Mesothelial cell of epicardium (in vitro differentiated cells): Measurements from ENCODE around the gene ABCC8. TPM values are rescaled to one million over a fixed set of nuclear protein-coding genes. Genes with fewer than 3 reads are reported as not detected.

Source experiments
- DNase-seq, 2 experiments: peaks; one replicate each; pipeline ENCODE4 v3.0.0; 2021; ENCODE audit warnings: low spot score in 2 of 2; ENCODE audit not compliant: unreplicated experiment in 2 of 2
- H3K27ac Mint-ChIP-seq: 2 replicates; pipeline ENCODE4 v1.8.0; 2021; ENCODE audit warnings: mixed read lengths
- H3K27me3 Mint-ChIP-seq: 2 replicates; pipeline ENCODE4 v1.8.0; 2021; ENCODE audit warnings: low read depth, mixed read lengths
- H3K36me3 Mint-ChIP-seq: 2 replicates; pipeline ENCODE4 v1.8.0; 2021; ENCODE audit warnings: mixed read lengths
- H3K4me1 Mint-ChIP-seq: 2 replicates; pipeline ENCODE4 v1.8.0; 2021; ENCODE audit warnings: mixed read lengths
- H3K4me3 Mint-ChIP-seq: 2 replicates; pipeline ENCODE4 v1.8.0; 2021; ENCODE audit warnings: mild to moderate bottlenecking, moderate library complexity, mixed read lengths
- H3K9me3 Mint-ChIP-seq: 2 replicates; pipeline ENCODE4 v1.8.0; 2021; ENCODE audit warnings: mixed read lengths
- total RNA-seq: library from RNA; stranded (reverse); gene quantifications from 3 replicates; pipeline ENCODE4 v1.2.1, GENCODE V29; 2021
- TF ChIP-seq, protein P1 (sequence below): fragments of 200-600 bp; sonication (generic); IDR thresholded peaks from one replicate; pipeline ENCODE4 v1.5.0; 2021; ENCODE audit warnings: antibody characterized with exemption; ENCODE audit not compliant: unreplicated experiment

ABCC8 gene
- total RNA-seq, 1 donor from 2014 or later, result not detected

DNA sequence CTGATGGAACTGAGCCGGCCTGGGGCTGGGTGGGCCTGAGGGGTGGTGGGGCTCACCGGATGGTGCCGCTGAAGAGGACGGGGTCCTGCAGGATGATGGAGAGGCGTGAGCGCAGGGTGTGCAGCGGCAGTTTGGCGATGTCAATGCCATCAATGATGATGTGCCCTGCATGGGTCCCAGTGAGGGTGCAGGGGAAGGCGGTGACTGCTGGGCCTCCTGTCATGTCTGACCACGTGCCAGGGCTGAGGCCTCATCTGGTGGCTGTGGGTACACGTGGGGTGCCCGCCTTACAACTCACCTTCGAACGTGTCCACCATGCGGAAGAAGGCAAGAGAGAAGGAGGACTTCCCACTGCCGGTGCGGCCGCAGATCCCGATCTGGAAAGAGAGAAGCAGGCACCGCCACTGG is 81.1 kb downstream of the ABCC8 start:
- no peak for DNase-seq
- H3K4me1 Mint-ChIP-seq, result no peaks in the 10 kb centered on the region
- peaks cover 3% of the 10 kb centered on the region for H3K9me3 Mint-ChIP-seq
- TF ChIP-seq, protein P1, sequence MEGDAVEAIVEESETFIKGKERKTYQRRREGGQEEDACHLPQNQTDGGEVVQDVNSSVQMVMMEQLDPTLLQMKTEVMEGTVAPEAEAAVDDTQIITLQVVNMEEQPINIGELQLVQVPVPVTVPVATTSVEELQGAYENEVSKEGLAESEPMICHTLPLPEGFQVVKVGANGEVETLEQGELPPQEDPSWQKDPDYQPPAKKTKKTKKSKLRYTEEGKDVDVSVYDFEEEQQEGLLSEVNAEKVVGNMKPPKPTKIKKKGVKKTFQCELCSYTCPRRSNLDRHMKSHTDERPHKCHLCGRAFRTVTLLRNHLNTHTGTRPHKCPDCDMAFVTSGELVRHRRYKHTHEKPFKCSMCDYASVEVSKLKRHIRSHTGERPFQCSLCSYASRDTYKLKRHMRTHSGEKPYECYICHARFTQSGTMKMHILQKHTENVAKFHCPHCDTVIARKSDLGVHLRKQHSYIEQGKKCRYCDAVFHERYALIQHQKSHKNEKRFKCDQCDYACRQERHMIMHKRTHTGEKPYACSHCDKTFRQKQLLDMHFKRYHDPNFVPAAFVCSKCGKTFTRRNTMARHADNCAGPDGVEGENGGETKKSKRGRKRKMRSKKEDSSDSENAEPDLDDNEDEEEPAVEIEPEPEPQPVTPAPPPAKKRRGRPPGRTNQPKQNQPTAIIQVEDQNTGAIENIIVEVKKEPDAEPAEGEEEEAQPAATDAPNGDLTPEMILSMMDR, result no peak
- no peaks in the 10 kb centered on the region for H3K36me3 Mint-ChIP-seq
- H3K27me3 Mint-ChIP-seq, result peaks cover 35% of the 10 kb centered on the region
- H3K27ac Mint-ChIP-seq, result no peak overlapping the region
- no peak overlapping the region for H3K4me3 Mint-ChIP-seq

DNA sequence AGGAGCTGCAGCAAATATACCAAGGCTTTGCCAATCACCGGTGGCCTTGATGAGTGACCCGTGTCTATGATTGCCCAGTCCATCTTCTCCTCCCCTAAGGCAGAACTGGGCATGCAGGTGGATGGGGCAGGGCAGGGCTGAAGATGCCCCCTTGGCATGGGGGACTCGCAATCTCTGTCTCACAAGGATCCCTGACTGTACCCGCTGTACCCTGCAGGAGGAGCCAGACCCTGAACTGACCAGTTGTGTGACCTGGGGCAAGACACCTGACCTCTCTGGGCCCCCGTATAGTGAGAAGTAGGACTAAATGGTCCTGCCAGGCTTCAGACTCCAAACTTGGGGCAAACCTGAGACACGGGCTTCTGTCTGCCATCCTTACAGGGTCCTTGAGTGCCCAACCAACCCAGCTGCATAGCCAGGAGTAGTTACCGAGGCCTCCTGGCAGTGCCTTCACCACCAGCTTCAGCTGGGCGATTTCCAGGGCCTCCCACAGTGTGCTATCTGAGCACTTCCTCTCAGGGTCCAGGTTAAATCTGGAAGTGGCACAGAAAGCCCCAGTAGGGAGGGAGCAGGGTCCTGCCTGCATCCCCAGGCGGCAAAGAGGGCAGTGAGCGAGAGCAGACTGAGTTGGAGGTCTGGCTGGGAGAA is 81.8 kb downstream of the ABCC8 start:
- peaks cover 39% of the 10 kb centered on the region for H3K27me3 Mint-ChIP-seq
- TF ChIP-seq, protein P1, result no peak

DNA sequence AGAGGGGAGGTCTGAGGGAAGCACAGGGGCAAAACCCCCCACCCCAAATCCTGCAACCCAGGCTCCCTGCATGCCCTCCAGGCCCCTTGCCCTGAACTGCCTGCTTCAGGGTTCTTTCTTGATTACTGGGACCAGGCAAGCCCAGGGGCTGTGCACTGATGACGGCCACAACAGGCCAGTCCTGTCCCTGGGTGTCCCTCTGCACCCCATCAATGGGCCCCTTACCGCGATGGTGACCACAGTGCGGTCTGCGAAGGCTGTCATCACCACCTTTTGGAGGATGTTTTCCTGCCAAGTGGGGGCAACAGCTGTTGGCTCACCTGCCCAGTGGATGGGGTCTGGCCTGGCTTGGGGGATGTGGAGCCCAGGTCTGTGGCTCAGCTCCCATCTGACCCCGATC is 83.2 kb downstream of the ABCC8 start:
- Mint-ChIP-seq H3K27me3 (peaks cover 39% of the 10 kb centered on the region), H3K27ac (no peak overlapping the region), H3K4me3 (no peak overlapping the region), H3K9me3 (no peaks in the 10 kb centered on the region), H3K4me1 (no peaks in the 10 kb centered on the region), H3K36me3 (no peaks in the 10 kb centered on the region)
- TF ChIP-seq, protein P1, result no peak
- DNase-seq, result no peak

More for the DNA sequence above, 81.8 kb downstream of the ABCC8 start:
- Mint-ChIP-seq H3K4me1 (no peaks in the 10 kb centered on the region), H3K27ac (no peak overlapping the region), H3K36me3 (no peaks in the 10 kb centered on the region), H3K4me3 (no peak overlapping the region), H3K9me3 (peaks cover 3% of the 10 kb centered on the region)
- DNase-seq, result no peak

- no peak overlapping the region for H3K27ac Mint-ChIP-seq
- no peak overlapping the region for H3K4me3 Mint-ChIP-seq
- no peaks in the 10 kb centered on the region for H3K9me3 Mint-ChIP-seq
- H3K4me1 Mint-ChIP-seq, result no peaks in the 10 kb centered on the region
- no peaks in the 10 kb centered on the region for H3K36me3 Mint-ChIP-seq
- TF ChIP-seq, protein P1, result no peak
- DNase-seq, result no peak
- peaks cover 37% of the 10 kb centered on the region for H3K27me3 Mint-ChIP-seq
These were observed 83.8 kb downstream of the ABCC8 start for GRCh38 chr11:17392872-17393271.

DNA sequence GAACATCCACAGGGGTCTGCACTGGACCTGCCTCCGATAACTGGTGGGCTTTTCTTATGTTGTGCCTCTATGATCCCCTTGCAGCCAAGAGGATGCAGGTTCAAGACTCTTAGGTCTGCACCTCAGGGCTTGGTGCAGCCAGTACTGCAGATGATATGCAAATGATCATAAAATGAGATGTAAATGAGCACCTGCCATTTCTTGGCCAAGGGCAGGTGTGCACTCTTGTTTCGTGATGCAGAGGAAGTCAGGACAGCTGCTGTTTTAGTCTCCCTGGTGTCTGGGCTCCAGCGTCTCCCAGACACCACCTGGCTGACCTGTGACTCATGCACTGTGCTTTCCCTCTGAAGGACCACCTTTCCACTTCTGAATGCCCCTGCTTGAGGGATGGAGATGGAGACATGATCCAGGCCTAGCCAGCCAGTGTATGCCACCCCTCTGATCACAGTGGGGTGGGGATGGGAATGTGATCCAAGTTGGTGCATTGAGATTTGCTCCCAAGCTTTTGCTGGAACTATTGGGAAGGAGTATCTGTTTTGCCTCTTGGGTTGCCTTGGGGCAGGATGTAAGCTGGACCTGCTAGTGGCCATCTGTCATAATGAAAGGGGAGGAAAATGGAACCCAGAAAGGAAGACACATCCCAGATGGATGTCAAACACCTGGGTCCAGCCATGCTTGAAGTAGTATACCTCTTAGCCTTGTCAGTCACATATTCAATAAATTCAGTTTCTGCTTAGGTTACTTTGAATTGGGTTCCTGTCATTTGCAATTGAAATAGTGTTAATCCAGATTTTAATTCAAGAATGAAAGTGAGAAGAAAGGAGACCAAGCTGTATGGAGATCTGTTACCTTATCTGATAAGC is 84.9 kb downstream of the ABCC8 start:
- Mint-ChIP-seq H3K27ac (no peak overlapping the region), H3K27me3 (peaks cover 44% of the 10 kb centered on the region), H3K4me3 (no peak overlapping the region), H3K36me3 (peaks cover 3% of the 10 kb centered on the region), H3K9me3 (no peaks in the 10 kb centered on the region), H3K4me1 (no peaks in the 10 kb centered on the region)
- DNase-seq, result no peak
- TF ChIP-seq, protein P1, result no peak
